Measurements from ENCODE around the gene AP2A2.

Gene AP2A2

GRCh38 chr11:1044160-1044559 is 118.5 kb downstream of the AP2A2 start:
- no peak for TF ChIP-seq CTCF (IDR thresholded peaks at IDR 0.05; ENCODE audit: low read depth, low read length)
- no peak overlapping the region for H3K4me3 ChIP-seq (ENCODE audit: low read depth, low read length)

GRCh38 chr11:1047595-1048156 is 122.0 kb downstream of the AP2A2 start:
- TF ChIP-seq CTCF (IDR thresholded peaks at IDR 0.05; ENCODE audit: low read depth, low read length) = no peak
- H3K4me3 ChIP-seq (ENCODE audit: low read depth, low read length) = no peak overlapping the region

- no peak overlapping the region for H3K4me3 ChIP-seq (ENCODE audit: low read depth, low read length)
Observed at GRCh38 chr11:1048375-1049070, 122.9 kb downstream of the AP2A2 start.

GRCh38 chr11:1049071-1049405 is 123.4 kb downstream of the AP2A2 start:
- no peak overlapping the region for H3K4me3 ChIP-seq (ENCODE audit: low read depth, low read length)
- TF ChIP-seq CTCF (IDR thresholded peaks at IDR 0.05; ENCODE audit: low read depth, low read length) = no peak

More at GRCh38 chr11:1048375-1049070, 122.9 kb downstream of the AP2A2 start:
- TF ChIP-seq CTCF (IDR thresholded peaks at IDR 0.05; ENCODE audit: low read depth, low read length) = no peak

- no peak for TF ChIP-seq CTCF (IDR thresholded peaks at IDR 0.05; ENCODE audit: low read depth, low read length)
- H3K4me3 ChIP-seq (ENCODE audit: low read depth, low read length) = no peak overlapping the region
Observed at GRCh38 chr11:1049431-1049891, 123.8 kb downstream of the AP2A2 start.

- no peak overlapping the region for H3K4me3 ChIP-seq (ENCODE audit: low read depth, low read length)
- TF ChIP-seq CTCF (IDR thresholded peaks at IDR 0.05; ENCODE audit: low read depth, low read length) = no peak
Observed at GRCh38 chr11:1049911-1050580, 124.4 kb downstream of the AP2A2 start.
